ENCODE data around the gene TTLL3. TPM values are rescaled to one million over a fixed set of nuclear protein-coding genes. Genes with fewer than 3 reads are reported as not detected.

The TTLL3 gene
- polyA plus RNA-seq, 1 of the 3 experiments (the other 2 are of a cell fraction), result 41.6 TPM

- no peaks in the 10 kb centered on the region for H3K9me2 ChIP-seq
- H3K4me3 ChIP-seq (ENCODE audit: low read depth in 2 of 2, low read length in 1 of 2), result no peak overlapping the region
- CTCF ChIA-PET, result no interaction called here
- no peaks in the 10 kb centered on the region for H3K79me2 ChIP-seq (ENCODE audit: insufficient read depth)
- no peak overlapping the region for H2AFZ ChIP-seq (ENCODE audit: low read depth)
- no peak overlapping the region for H3K27ac ChIP-seq (ENCODE audit: low read depth in 2 of 2, low read length in 1 of 2)
- H3K27me3 ChIP-seq (ENCODE audit: insufficient read depth), result no peaks in the 10 kb centered on the region
- no peak overlapping the region for H3K4me2 ChIP-seq
- H3F3A ChIP-seq (replicated peaks; ENCODE audit: insufficient read depth), result peaks cover 11% of the 10 kb centered on the region
- H4K20me1 ChIP-seq (ENCODE audit: insufficient read depth), result no peaks in the 10 kb centered on the region
- TF ChIP-seq MAX (IDR thresholded peaks at IDR 0.05; ENCODE audit: low read depth) (no peak), RFX5 (IDR thresholded peaks at IDR 0.05; ENCODE audit: low read length) (no peak), PBX3 (IDR thresholded peaks at IDR 0.05) (no peak), RAD21 (IDR thresholded peaks at IDR 0.05; ENCODE audit: low read length) (no peak)
- no peak for DNase-seq
- POLR2A ChIA-PET, result no interaction called here
- no peaks in the 10 kb centered on the region for H3K9me3 ChIP-seq
- H3K9ac ChIP-seq, result no peak overlapping the region
- H3K36me3 ChIP-seq (replicated peaks in 1 of 2; ENCODE audit: control insufficient read depth in 1 of 2, insufficient read depth in 2 of 2, low read length in 1 of 2), result no peaks in the 10 kb centered on the region
- WGBS (ENCODE audit: low lambda C conversion rate), result 96% methylated on average over 4 of the region's 5 CpGs
- peaks cover 0 to 8% of the 10 kb centered on the region in 2 experiments; a peak in 2 of 4 replicates for H3K4me1 ChIP-seq (ENCODE audit: control insufficient read depth in 1 of 2, insufficient read depth in 2 of 2, low read depth in 1 of 2, low read length in 1 of 2)
These were observed 59.9 kb downstream of the TTLL3 start for GRCh38 chr3:9869955-9870354.

- no peak overlapping the region for H3K9ac ChIP-seq
- no peaks in the 10 kb centered on the region for H3K9me3 ChIP-seq
- peak overlapping the region in 1 of 2 experiments; percentile 62; a peak in 2 of 4 replicates for H3K27ac ChIP-seq (ENCODE audit: low read depth in 2 of 2, low read length in 1 of 2)
These were observed 60.9 kb downstream of the TTLL3 start for GRCh38 chr3:9870978-9871377.

More at GRCh38 chr3:9870978-9871377, 60.9 kb downstream of the TTLL3 start:
- no peaks in the 10 kb centered on the region for H4K20me1 ChIP-seq (ENCODE audit: insufficient read depth)
- ChIA-PET CTCF (no interaction called here), POLR2A (no interaction called here)
- 2% methylated on average over 1 of the region's 1 CpG for WGBS (ENCODE audit: low lambda C conversion rate)
- no peaks in the 10 kb centered on the region for H3K27me3 ChIP-seq (ENCODE audit: insufficient read depth)
- H3K4me2 ChIP-seq, result 0 out of 2 replicates have a peak overlapping the region, but pooled peaks have one; percentile 11
- TF ChIP-seq SMC3 (IDR thresholded peaks at IDR 0.05; ENCODE audit: low read depth, low read length) (no peak), TCF12 (IDR thresholded peaks at IDR 0.05) (peak; percentile 90), ELF1 (IDR thresholded peaks at IDR 0.05) (no peak), SIN3A (IDR thresholded peaks at IDR 0.05; ENCODE audit: borderline replicate concordance, low read depth, low read length) (no peak), PBX3 (IDR thresholded peaks at IDR 0.05) (0 out of 2 replicates have a peak, but pooled peaks have one; percentile 8), EP300 (IDR thresholded peaks at IDR 0.05; ENCODE audit: borderline replicate concordance in 1 of 2, low read depth in 1 of 2, low read length in 1 of 2) (peak in 1 of 2 experiments; percentile 34; a peak in 1 of 4 replicates), GABPA (IDR thresholded peaks at IDR 0.05; ENCODE audit: low read depth) (no peak), MXI1 (IDR thresholded peaks at IDR 0.05; ENCODE audit: low read depth, low read length) (no peak), JUND (IDR thresholded peaks at IDR 0.05) (peak; percentile 60), IRF3 (IDR thresholded peaks at IDR 0.05; ENCODE audit: low read depth, low read length) (no peak), FOSL2 (IDR thresholded peaks at IDR 0.05; ENCODE audit: borderline replicate concordance, low read depth) (peak; percentile 65), POLR2AphosphoS5 (IDR thresholded peaks at IDR 0.05; ENCODE audit: low read depth, low read length) (peak; percentile 27; the same call in 1 of the 2 replicates), REST (IDR thresholded peaks at IDR 0.05; ENCODE audit: low read depth, low read length) (no peak), GATA2 (CRISPR knock-in tag; IDR thresholded peaks at IDR 0.05) (no peak)
- DNase-seq, result no peak
- no peaks in the 10 kb centered on the region for H3K9me2 ChIP-seq
- no peak overlapping the region for H3K4me3 ChIP-seq (ENCODE audit: low read depth in 2 of 2, low read length in 1 of 2)
- H2AFZ ChIP-seq (ENCODE audit: low read depth), result no peak overlapping the region
- H3K79me2 ChIP-seq (ENCODE audit: insufficient read depth), result no peaks in the 10 kb centered on the region
- no peaks in the 10 kb centered on the region for H3K36me3 ChIP-seq (replicated peaks in 1 of 2; ENCODE audit: control insufficient read depth in 1 of 2, insufficient read depth in 2 of 2, low read length in 1 of 2)
- H3F3A ChIP-seq (replicated peaks; ENCODE audit: insufficient read depth), result peaks cover 17% of the 10 kb centered on the region
- peaks cover 2 to 8% of the 10 kb centered on the region in 2 experiments; a peak in 3 of 4 replicates for H3K4me1 ChIP-seq (ENCODE audit: control insufficient read depth in 1 of 2, insufficient read depth in 2 of 2, low read depth in 1 of 2, low read length in 1 of 2)
